A549 (cell line): Measurements from ENCODE around the gene BICD2. TPM values are rescaled to one million over a fixed set of nuclear protein-coding genes. Genes with fewer than 3 reads are reported as not detected.

Source experiments
- ATAC-seq, 2 experiments: fragments of 200-7000 bp in 1 of 2; fragments of >200 bp in 1 of 2; cut with Nextera tagmentation in 1 of 2; cut with Tn5 transposase in 1 of 2; 3 replicates each; pipeline versions ENCODE4 v1.8.0 to v1.9.1; 2018 to 2020; ENCODE audit warnings: mild to moderate bottlenecking in 1 of 2, moderate library complexity in 1 of 2
- CTCF ChIA-PET: fragments of 300-600 bp; sonication (Branson Sonifier 250); formaldehyde crosslinking; extraction: SDS; loops from one replicate; lab custom pipeline; 2021; ENCODE audit warnings: antibody characterized with exemption, inconsistent platforms; lab: Yijun Ruan, JAX
- POLR2A ChIA-PET: fragments of 350-600 bp; formaldehyde crosslinking; extraction: SDS; loops from one replicate; lab custom pipeline; 2021; ENCODE audit warnings: antibody characterized with exemption, inconsistent platforms; lab: Yijun Ruan, JAX
- DNase-seq, 2 experiments: peaks; one replicate each; pipeline versions ENCODE4 v3.0.0 to v3.0.0-alpha.2; 2011 to 2016; ENCODE audit warnings: low read depth in 1 of 2, low spot score in 1 of 2
- FAIRE-seq: peaks from 2 replicates; lab custom pipeline; 2011; peaks lifted over from hg19 to GRCh38; lab: Jason Lieb, UNC
- H3K27ac ChIP-seq, 2 experiments: fragments of >200 bp; sonication (Bioruptor Twin); formaldehyde crosslinking; 3 replicates each; pipeline ENCODE4 v1.5.1; 2016 to 2017
- H3K4me1 ChIP-seq: fragments of >200 bp; sonication (Bioruptor Twin); formaldehyde crosslinking; 3 replicates; pipeline ENCODE4 v1.6.1; 2016
- H3K4me2 ChIP-seq: fragments of >200 bp; sonication (Bioruptor Twin); formaldehyde crosslinking; 3 replicates; pipeline ENCODE4 v1.6.1; 2016
- H3K4me3 ChIP-seq: fragments of >200 bp; sonication (Bioruptor Twin); formaldehyde crosslinking; 3 replicates; pipeline ENCODE4 v1.5.1; 2016
- H3K9me3 ChIP-seq: fragments of >200 bp; sonication (Bioruptor Twin); formaldehyde crosslinking; 3 replicates; pipeline ENCODE4 v1.6.1; 2016
- BHLHE40 ChIP-seq: IDR thresholded peaks from 2 replicates; pipeline ENCODE4 v1.6.1; 2012; ENCODE audit warnings: low read depth, low read length, inconsistent platforms
- CBX8 ChIP-seq: fragments of 200-600 bp; sonication (generic); IDR thresholded peaks from 2 replicates; pipeline ENCODE4 v1.6.1; 2016
- CEBPB ChIP-seq, 2 experiments: fragments of >200 bp in 1 of 2; sonication (Bioruptor Twin) in 1 of 2; formaldehyde crosslinking in 1 of 2; IDR thresholded peaks; 2 replicates each; pipeline ENCODE4 v1.6.1; 2012 to 2016
- CHD4 ChIP-seq: fragments of 200-600 bp; sonication (generic); IDR thresholded peaks from 2 replicates; pipeline ENCODE4 v1.6.1; 2016; ENCODE audit warnings: antibody characterized with exemption, mild to moderate bottlenecking, borderline replicate concordance
- E2F6 ChIP-seq: IDR thresholded peaks from 2 replicates; pipeline ENCODE4 v1.6.1; 2012; ENCODE audit warnings: low read depth, borderline replicate concordance
- EHF ChIP-seq: fragments of 250-450 bp; sonication (Bioruptor Pico); IDR thresholded peaks from 2 replicates; pipeline ENCODE4 v1.5.0; 2020; ENCODE audit warnings: mild to moderate bottlenecking
- FOXS1 ChIP-seq: fragments of 250-450 bp; sonication (Bioruptor Pico); IDR thresholded peaks from 2 replicates; pipeline ENCODE4 v1.5.0; 2020; ENCODE audit warnings: mild to moderate bottlenecking, moderate library complexity
- GATA3 ChIP-seq: IDR thresholded peaks from 2 replicates; pipeline ENCODE4 v1.6.1; 2012; ENCODE audit warnings: borderline replicate concordance
- HEYL ChIP-seq: fragments of 250-450 bp; sonication (Bioruptor Pico); IDR thresholded peaks from 2 replicates; pipeline ENCODE4 v1.8.0; 2021; ENCODE audit warnings: mild to moderate bottlenecking, moderate library complexity
- HMGXB4 ChIP-seq: fragments of 250-450 bp; sonication (Bioruptor Pico); IDR thresholded peaks from 2 replicates; pipeline ENCODE4 v1.5.0; 2021; ENCODE audit warnings: mild to moderate bottlenecking, moderate library complexity, borderline replicate concordance
- HOXA7 ChIP-seq: fragments of 250-450 bp; sonication (Bioruptor Pico); IDR thresholded peaks from 2 replicates; pipeline ENCODE4 v1.5.0; 2020; ENCODE audit warnings: mild to moderate bottlenecking, moderate library complexity
- HOXB5 ChIP-seq: fragments of 250-450 bp; sonication (Bioruptor Pico); IDR thresholded peaks from 2 replicates; pipeline ENCODE4 v1.5.0; 2020; ENCODE audit warnings: mild to moderate bottlenecking, moderate library complexity
- MAFK ChIP-seq: fragments of 450-650 bp; IDR thresholded peaks from 2 replicates; pipeline ENCODE4 v1.6.1; 2014; ENCODE audit not compliant: partially characterized antibody
- MYC ChIP-seq: IDR thresholded peaks from 2 replicates; pipeline ENCODE4 v1.6.1; 2012; ENCODE audit warnings: mild to moderate bottlenecking, inconsistent platforms, low read length, improper control_type of control experiment, borderline replicate concordance
- NFE2L2 ChIP-seq: fragments of 150-350 bp; conservative IDR thresholded peaks from 2 replicates; pipeline ENCODE4 v1.6.1; 2014; ENCODE audit warnings: low read length
- RARB ChIP-seq: fragments of 250-450 bp; sonication (Bioruptor Pico); IDR thresholded peaks from 2 replicates; pipeline ENCODE4 v1.8.0; 2021; ENCODE audit warnings: mild to moderate bottlenecking, moderate library complexity
- REST ChIP-seq: fragments of 200-600 bp; sonication (generic); IDR thresholded peaks from 2 replicates; pipeline ENCODE4 v1.6.1; 2016; ENCODE audit warnings: antibody characterized with exemption, mild to moderate bottlenecking, moderate library complexity
- RNF2 ChIP-seq: fragments of 200-600 bp; sonication (generic); IDR thresholded peaks from 2 replicates; pipeline ENCODE4 v1.6.1; 2016; ENCODE audit warnings: low read depth, mild to moderate bottlenecking, antibody characterized with exemption, moderate library complexity, borderline replicate concordance
- SMC3 ChIP-seq: fragments of >200 bp; sonication (Bioruptor Twin); formaldehyde crosslinking; IDR thresholded peaks from 3 replicates; pipeline ENCODE4 v1.6.1; 2018; ENCODE audit warnings: inconsistent platforms
- TFCP2L1 ChIP-seq: fragments of 250-450 bp; sonication (Bioruptor Pico); IDR thresholded peaks from 2 replicates; pipeline ENCODE4 v1.5.0; 2021; ENCODE audit warnings: mild to moderate bottlenecking
- TP53 ChIP-seq: fragments of 250-450 bp; sonication (Bioruptor Pico); IDR thresholded peaks from 2 replicates; pipeline ENCODE4 v1.5.0; 2021; ENCODE audit warnings: mild to moderate bottlenecking, moderate library complexity
- ZC3H11A ChIP-seq: fragments of 450-650 bp; IDR thresholded peaks from 2 replicates; pipeline ENCODE4 v1.6.1; 2014; ENCODE audit warnings: antibody characterized with exemption, mild to moderate bottlenecking
- ZFP36 ChIP-seq: fragments of 450-650 bp; IDR thresholded peaks from 2 replicates; pipeline ENCODE4 v1.6.1; 2014; ENCODE audit warnings: borderline replicate concordance; ENCODE audit not compliant: partially characterized antibody
- ZNF302 ChIP-seq: fragments of 250-450 bp; sonication (Bioruptor Pico); IDR thresholded peaks from 2 replicates; pipeline ENCODE4 v1.9.0; 2021; ENCODE audit warnings: inconsistent platforms, mild to moderate bottlenecking, moderate library complexity
- ZSCAN20 ChIP-seq: fragments of 250-450 bp; sonication (Bioruptor Pico); IDR thresholded peaks from 2 replicates; pipeline ENCODE4 v1.8.0; 2022; ENCODE audit warnings: mild to moderate bottlenecking, moderate library complexity
- WGBS: methylation state at CpG from one replicate; pipeline ENCODE4 v1.1.6; 2017; ENCODE audit errors: missing lambda C conversion rate; 5-methylcytosine and 5-hydroxymethylcytosine counted together
- polyA plus RNA-seq, 4 experiments: library from polyadenylated mRNA; depleted of rRNA in 3 of 4; stranded (reverse); fragments of >200 nt; fragmentation: RNase III in 1 of 4; extraction: RNeasy Plus Mini Kit Qiagen cat#74134 plus additional on column Dnase treatment in 1 of 4; gene quantifications; 2 replicates in 3 of 4; 3 replicates in 1 of 4; pipeline ENCODE4 v1.2.3, GENCODE V29; 2011 to 2017
- TF ChIP-seq, protein P1 (sequence below): fragments of >200 bp; sonication (Bioruptor Twin); formaldehyde crosslinking; IDR thresholded peaks from 3 replicates; pipeline ENCODE4 v1.5.1; 2016
- TF ChIP-seq, protein P2 (sequence below): fragments of 250-450 bp; sonication (Bioruptor Pico); IDR thresholded peaks from 2 replicates; pipeline ENCODE4 v1.5.0; 2020; ENCODE audit warnings: low read depth, mild to moderate bottlenecking, moderate library complexity
- TF ChIP-seq, protein P3 (sequence below): fragments of 450-650 bp; IDR thresholded peaks from 2 replicates; pipeline ENCODE4 v1.6.1; 2014; ENCODE audit warnings: antibody characterized with exemption

BICD2 gene
- polyA plus RNA-seq, 2 of the 4 experiments (the other 2 are of a cell fraction), result 10.2 to 26.1 TPM

- 65% methylated on average over 4 of the region's 4 CpGs for WGBS
- FAIRE-seq (no peak), ATAC-seq (no peak), DNase-seq (no peak)
- Histone ChIP-seq H3K27ac (no peak overlapping the region), H3K9me3 (no peaks in the 10 kb centered on the region), H3K4me1 (no peaks in the 10 kb centered on the region), H3K4me3 (no peak overlapping the region), H3K4me2 (no peak overlapping the region)
- TF ChIP-seq CHD4 (no peak), BHLHE40 (no peak), TP53 (CRISPR knock-in tag) (no peak), EHF (CRISPR knock-in tag) (no peak), RARB (CRISPR knock-in tag) (no peak), SMC3 (no peak), HMGXB4 (CRISPR knock-in tag) (no peak), RNF2 (no peak), ZFP36 (no peak), CBX8 (no peak), NFE2L2 (no peak), HEYL (CRISPR knock-in tag) (no peak), GATA3 (no peak), CEBPB (IDR thresholded peaks at IDR 0.05) (no peak)
- TF ChIP-seq, protein P1, sequence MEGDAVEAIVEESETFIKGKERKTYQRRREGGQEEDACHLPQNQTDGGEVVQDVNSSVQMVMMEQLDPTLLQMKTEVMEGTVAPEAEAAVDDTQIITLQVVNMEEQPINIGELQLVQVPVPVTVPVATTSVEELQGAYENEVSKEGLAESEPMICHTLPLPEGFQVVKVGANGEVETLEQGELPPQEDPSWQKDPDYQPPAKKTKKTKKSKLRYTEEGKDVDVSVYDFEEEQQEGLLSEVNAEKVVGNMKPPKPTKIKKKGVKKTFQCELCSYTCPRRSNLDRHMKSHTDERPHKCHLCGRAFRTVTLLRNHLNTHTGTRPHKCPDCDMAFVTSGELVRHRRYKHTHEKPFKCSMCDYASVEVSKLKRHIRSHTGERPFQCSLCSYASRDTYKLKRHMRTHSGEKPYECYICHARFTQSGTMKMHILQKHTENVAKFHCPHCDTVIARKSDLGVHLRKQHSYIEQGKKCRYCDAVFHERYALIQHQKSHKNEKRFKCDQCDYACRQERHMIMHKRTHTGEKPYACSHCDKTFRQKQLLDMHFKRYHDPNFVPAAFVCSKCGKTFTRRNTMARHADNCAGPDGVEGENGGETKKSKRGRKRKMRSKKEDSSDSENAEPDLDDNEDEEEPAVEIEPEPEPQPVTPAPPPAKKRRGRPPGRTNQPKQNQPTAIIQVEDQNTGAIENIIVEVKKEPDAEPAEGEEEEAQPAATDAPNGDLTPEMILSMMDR, result no peak
- TF ChIP-seq, protein P2, sequence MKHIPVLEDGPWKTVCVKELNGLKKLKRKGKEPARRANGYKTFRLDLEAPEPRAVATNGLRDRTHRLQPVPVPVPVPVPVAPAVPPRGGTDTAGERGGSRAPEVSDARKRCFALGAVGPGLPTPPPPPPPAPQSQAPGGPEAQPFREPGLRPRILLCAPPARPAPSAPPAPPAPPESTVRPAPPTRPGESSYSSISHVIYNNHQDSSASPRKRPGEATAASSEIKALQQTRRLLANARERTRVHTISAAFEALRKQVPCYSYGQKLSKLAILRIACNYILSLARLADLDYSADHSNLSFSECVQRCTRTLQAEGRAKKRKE, result no peak
- POLR2A ChIA-PET, result no interaction called here
- CTCF ChIA-PET, result interaction anchor here (10.5 kb wide), 1 partner anchor 78 kb away, joined by 138 read pairs; no protein-coding TSS in a partner anchor
Measured at GRCh38 chr9:92795000-92795399, 30.4 kb upstream of the BICD2 start.

- no peak overlapping the region for H3K4me3 ChIP-seq
- no peak for DNase-seq
- H3K4me2 ChIP-seq, result no peak overlapping the region
- ATAC-seq, result no peak
- no peaks in the 10 kb centered on the region for H3K9me3 ChIP-seq
- H3K27ac ChIP-seq, result no peak overlapping the region
- no peaks in the 10 kb centered on the region for H3K4me1 ChIP-seq
- POLR2A ChIA-PET, result no interaction called here
- 47% methylated on average over 7 of the region's 7 CpGs for WGBS
- FAIRE-seq, result no peak
- CTCF ChIA-PET, result interaction anchor here (10.5 kb wide), 1 partner anchor 78 kb away, joined by 138 read pairs; no protein-coding TSS in a partner anchor
- TF ChIP-seq TFCP2L1 (CRISPR knock-in tag) (no peak), TP53 (CRISPR knock-in tag) (no peak), HOXB5 (CRISPR knock-in tag) (no peak), MAFK (no peak), BHLHE40 (no peak), MYC (no peak), FOXS1 (CRISPR knock-in tag) (no peak), CEBPB (IDR thresholded peaks at IDR 0.05) (no peak), ZNF302 (CRISPR knock-in tag) (no peak), E2F6 (no peak), REST (no peak), ZC3H11A (no peak), ZSCAN20 (CRISPR knock-in tag) (no peak), HOXA7 (CRISPR knock-in tag) (no peak)
- TF ChIP-seq, protein P3, sequence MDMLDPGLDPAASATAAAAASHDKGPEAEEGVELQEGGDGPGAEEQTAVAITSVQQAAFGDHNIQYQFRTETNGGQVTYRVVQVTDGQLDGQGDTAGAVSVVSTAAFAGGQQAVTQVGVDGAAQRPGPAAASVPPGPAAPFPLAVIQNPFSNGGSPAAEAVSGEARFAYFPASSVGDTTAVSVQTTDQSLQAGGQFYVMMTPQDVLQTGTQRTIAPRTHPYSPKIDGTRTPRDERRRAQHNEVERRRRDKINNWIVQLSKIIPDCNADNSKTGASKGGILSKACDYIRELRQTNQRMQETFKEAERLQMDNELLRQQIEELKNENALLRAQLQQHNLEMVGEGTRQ, result no peak
- TF ChIP-seq, protein P2, result no peak
Measured at GRCh38 chr9:92794426-92794825, 29.8 kb upstream of the BICD2 start.
